Stimulated activated CD4-positive, alpha-beta T cell treated with anti-CD3 and anti-CD28 coated beads, Interleukin-12 subunit alpha, Interleukin-12 subunit beta, amount 100 ng/mL, for 48 hours (primary cell): Measurements from ENCODE around the gene SMARCAD1.
"Not testable (repeated sequence)": the region's sequence is repeated elsewhere in the genome, so short reads cannot be mapped to it uniquely, and the experiment has no call there.

Source experiments
- DNase-seq, 3 donors: peaks; one replicate each; pipeline ENCODE4 v3.0.0-alpha.2; 2020; ENCODE audit warnings: low read depth in 2 of 3, low spot score in 1 of 3

The SMARCAD1 gene

GRCh38 chr4:94293981-94294380, 86.3 kb downstream of the SMARCAD1 start:
- not testable (repeated sequence) for DNase-seq

DNA sequence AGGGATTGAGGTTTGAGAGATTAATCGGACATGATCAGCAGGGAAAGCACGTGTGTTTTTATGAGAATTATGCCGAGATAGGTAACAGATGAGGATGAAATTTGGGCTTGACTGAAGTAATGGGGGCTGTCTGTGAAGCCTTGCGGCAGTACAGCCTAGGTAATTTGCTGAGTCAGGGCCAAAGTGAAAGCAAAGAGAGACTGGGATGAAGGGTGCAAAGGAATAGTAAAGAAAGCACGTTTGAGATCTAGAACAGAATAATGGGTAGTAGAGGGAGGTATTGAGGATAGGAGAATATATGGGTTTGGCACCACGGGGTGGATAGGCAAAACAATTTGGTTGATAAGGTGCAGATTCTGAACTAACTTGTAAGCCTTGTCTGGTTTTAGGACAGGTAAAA, 87.8 kb downstream of the SMARCAD1 start:
- not testable (repeated sequence) for DNase-seq

DNA sequence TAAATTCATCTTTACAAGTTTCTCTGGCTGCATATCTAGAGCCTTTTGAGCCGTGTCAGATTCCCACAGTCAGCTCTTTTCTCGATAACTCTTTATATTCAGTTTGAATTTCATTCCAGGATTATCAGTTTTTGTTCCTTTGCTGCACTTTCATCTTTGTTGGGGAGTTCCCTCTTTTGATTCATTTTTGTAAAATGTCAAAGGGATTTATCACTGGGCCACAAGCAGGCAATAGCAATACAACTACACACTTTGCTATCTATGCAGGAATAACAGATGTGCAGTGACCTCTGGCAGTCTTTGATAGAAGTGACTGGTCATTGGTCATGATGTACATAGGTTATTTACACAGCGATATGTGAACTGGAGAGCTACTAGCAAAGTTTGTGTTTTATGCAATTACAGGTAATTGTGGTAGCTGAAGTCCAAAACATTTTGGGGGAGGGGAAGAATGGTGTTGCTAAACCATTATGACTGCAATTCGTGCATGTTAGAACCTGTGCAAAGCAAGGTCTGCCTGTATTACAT, 91.1 kb downstream of the SMARCAD1 start:
- no peak for DNase-seq

DNA sequence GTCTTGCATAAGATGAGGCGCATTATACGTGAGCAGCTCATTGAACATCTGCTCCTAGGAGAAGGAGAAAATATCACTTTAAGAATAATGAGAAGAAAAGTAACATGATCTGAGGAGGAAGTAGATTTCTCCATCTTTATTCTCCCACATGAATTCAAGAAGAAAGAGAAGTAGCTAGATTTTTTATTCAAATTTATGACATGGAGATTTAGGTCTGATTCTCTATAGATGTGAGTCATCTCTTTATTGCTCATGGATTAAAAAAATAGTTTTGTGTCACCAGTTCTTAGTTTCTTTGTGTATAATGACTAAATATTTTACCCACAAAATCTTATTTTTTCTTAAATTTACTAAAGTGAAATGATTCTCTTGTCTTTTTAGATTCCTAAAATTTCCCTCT, 94.5 kb downstream of the SMARCAD1 start:
- no peak for DNase-seq

- DNase-seq = peak in 1 of 3 donors; percentile 15
Measured at GRCh38 chr4:94304365-94304971, 96.8 kb downstream of the SMARCAD1 start.

GRCh38 chr4:94305466-94306225, 98.0 kb downstream of the SMARCAD1 start:
- no peak for DNase-seq

DNA sequence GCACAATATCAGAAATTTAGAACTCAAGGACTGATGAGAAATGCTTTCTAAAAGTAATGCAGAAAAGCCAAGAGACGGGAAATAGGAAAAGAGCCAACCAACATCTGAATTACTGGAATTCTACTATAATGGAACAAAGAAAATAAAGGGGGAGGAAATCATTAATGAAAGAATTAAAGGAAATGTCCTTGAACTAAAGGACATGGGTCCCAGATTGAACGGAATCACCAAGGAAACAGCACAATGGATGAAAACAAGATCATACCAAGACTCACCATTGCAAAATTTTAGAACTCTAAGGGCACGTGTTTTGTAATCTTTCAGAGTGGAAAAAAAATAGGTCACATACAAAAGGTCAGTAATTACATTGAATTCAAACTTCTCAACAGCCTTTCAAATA, 99.0 kb downstream of the SMARCAD1 start:
- no peak for DNase-seq

- DNase-seq = no peak
Measured at GRCh38 chr4:94307231-94307871, 99.7 kb downstream of the SMARCAD1 start.

DNA sequence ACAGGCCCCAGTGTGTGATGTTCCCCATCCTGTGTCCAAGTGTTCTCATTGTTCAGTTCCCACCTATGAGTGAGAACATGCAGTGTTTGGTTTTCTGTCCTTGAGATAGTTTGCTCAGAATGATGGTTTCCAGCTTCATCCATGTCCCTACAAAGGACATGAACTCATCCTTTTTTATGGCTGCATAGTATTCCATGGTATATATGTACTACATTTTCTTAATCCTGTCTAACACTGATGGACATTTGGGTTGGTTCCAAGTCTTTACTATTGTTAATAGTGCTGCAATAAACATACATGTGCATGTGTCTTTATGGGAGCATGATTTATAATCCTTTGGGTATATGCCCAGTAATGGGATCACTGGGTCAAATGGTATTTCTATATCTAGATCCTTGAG, 112.3 kb downstream of the SMARCAD1 start:
- not testable (repeated sequence) for DNase-seq

DNA sequence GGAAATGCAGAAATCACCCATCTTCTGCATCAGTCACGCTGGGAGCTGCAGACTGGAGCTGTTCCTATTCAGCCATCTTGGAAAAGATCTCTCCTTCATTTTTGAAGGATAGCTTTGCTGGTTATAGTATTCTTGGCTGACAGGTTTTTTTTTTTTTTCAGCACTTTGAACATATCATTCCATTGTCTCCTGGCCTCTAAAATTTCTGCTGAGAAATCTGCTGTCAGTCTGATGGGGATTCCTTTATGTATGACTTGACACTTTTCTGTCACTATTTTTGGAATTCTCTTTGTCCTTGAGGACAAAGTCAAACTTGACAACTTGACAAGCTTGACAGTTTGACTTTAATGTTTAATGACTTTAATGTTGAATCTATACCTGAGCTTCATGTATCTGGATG, 118.2 kb downstream of the SMARCAD1 start:
- no peak for DNase-seq

- DNase-seq = no peak
Measured at GRCh38 chr4:94329933-94330332, 122.3 kb downstream of the SMARCAD1 start.

DNA sequence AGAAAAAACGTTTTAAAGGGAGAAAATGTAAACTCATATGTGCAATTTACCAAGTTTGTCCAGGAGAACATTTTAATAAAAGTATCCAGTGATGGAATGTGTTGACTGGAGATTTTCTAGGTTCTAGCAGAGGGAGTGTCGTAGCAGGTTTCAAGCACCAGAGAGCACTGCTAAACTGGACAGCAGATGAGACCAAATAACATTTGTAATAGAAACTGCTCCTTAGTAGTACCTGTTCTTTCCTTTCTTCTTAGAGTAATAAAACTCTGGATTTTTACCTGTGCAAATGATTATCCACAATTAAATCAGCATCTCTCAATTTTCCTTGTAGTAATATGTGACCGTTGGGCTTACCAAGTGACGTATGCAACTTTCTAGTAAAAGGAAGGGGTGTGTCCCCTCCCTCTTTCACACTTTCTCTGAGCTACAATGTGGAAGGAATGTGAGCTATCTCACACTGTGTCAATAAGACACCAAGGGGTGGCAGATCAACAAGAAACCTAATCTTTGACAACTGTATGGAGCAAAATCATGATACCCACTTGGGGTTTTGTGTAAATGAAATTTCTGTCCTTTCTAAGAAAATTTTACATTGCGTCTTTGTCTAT, 125.4 kb downstream of the SMARCAD1 start:
- DNase-seq = no peak

DNA sequence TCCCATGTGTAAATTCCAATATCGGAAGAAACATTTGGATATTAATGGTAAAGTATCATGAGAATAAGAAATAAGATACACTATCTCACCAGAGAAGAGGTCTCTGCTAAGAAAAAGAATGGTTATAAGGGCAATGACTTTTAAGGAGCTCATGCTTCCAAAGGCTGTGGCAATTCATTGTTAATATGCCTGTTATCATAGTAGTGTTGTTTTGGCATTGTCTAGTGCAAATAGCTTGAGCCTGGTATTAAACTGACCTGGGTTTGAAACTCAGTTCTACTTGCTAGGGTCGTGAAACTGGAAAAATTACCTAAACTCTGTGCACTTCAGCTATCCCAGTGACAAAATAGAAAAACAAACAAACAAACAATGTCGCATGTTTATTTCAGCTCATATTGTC, 126.2 kb downstream of the SMARCAD1 start:
- no peak for DNase-seq

DNA sequence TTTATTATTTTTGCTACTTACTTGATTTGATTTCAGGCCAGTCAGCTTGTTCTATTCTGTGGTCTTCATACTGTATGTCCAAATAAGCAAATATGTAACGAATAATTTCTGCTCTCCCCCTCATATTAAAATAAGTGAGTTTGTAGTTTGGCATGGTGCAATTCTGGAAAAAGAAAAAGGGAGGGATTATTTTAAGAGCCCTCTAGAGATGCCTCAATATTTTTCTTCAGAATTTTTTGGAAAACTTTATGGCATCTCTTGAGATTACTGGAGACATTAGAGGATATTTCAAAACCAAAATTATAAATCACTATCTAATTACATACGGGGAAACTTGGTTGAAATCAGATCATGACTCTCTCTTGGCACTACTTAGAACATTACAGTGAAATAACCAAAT, 126.8 kb downstream of the SMARCAD1 start:
- DNase-seq = no peak

- no peak for DNase-seq
Measured at GRCh38 chr4:94334962-94335361, 127.3 kb downstream of the SMARCAD1 start.

DNA sequence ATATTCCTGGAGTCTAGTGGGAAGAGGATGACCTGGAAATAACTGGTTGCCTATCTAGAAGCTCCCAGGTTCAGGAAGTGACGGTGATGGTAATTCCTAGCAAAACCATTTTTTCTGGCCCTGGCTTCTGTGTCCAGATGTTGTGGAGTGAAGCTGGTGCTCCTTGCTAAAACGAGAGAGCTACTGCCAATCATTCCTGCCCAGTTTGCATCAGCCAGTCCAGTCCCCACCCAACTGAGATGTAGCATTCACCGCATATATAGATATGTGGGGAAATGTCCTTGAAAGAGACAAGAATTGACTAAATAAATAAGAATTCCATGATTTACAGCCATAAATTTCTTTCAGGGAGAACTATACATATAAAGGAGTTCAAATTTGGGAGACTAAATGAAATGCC, 128.6 kb downstream of the SMARCAD1 start:
- DNase-seq = no peak

DNA sequence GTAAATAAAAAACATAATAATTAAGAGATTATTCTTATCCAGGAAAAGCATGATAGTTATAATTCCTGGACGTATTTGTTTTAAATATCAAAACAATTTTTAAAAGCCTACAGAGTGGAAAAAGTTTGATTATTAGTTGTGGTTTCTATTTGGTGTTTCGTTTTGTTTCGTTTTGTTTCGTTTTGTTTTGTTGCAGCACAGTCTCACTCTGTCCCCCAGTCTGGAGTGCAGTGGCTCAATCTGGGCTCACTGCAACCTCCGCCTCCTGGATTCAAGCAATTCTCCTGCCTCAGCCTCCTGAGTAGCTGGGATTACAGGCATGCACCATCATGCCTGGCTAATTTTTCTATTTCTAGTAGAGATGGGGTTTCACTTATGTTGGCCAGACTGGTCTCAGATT, 129.1 kb downstream of the SMARCAD1 start:
- DNase-seq = not testable (repeated sequence)

- DNase-seq = no peak
Measured at GRCh38 chr4:94338681-94339351, 131.2 kb downstream of the SMARCAD1 start.

GRCh38 chr4:94339779-94340178, 132.1 kb downstream of the SMARCAD1 start:
- peak in 1 of 3 donors; percentile 10 for DNase-seq
